ACC112 (cell line): ENCODE data around the gene ZNFX1.
"Not testable (repeated sequence)": the region's sequence is repeated elsewhere in the genome, so short reads cannot be mapped to it uniquely, and the experiment has no call there.

Experiments used
- H2AFZ ChIP-seq: fragments of 200-600 bp; sonication (generic); one replicate; pipeline ENCODE4 v1.6.0; 2017; ENCODE audit warnings: antibody characterized with exemption, low read length; ENCODE audit not compliant: unreplicated experiment
- H3K27ac ChIP-seq: fragments of 200-600 bp; sonication (generic); 2 replicates; pipeline ENCODE4 v1.5.1; 2014; ENCODE audit warnings: low read depth, mild to moderate bottlenecking, antibody characterized with exemption, low read length, moderate library complexity
- H3K27me3 ChIP-seq: fragments of 200-600 bp; sonication (generic); 2 replicates; pipeline ENCODE4 v1.6.1; 2014; ENCODE audit warnings: mild to moderate bottlenecking, antibody characterized with exemption, low read length, moderate library complexity, mixed read lengths; ENCODE audit not compliant: insufficient read depth
- H3K36me3 ChIP-seq: fragments of 200-600 bp; sonication (generic); 2 replicates; pipeline ENCODE4 v1.6.1; 2016; ENCODE audit warnings: mild to moderate bottlenecking, antibody characterized with exemption, low read length, moderate library complexity, mixed read lengths; ENCODE audit not compliant: insufficient read depth
- H3K4me1 ChIP-seq: fragments of 200-600 bp; sonication (generic); one replicate; pipeline ENCODE4 v1.6.1; 2016; ENCODE audit warnings: low read length, mixed read lengths; ENCODE audit not compliant: insufficient read depth, unreplicated experiment, control insufficient read depth
- H3K4me3 ChIP-seq: fragments of 200-600 bp; sonication (generic); 2 replicates; pipeline ENCODE4 v1.5.1; 2014; ENCODE audit warnings: mild to moderate bottlenecking, low read depth, low read length
- H3K79me2 ChIP-seq: fragments of 200-600 bp; sonication (generic); one replicate; pipeline ENCODE4 v1.6.0; 2016; ENCODE audit warnings: low read length; ENCODE audit not compliant: control insufficient read depth, unreplicated experiment, insufficient read depth

Gene ZNFX1

DNA sequence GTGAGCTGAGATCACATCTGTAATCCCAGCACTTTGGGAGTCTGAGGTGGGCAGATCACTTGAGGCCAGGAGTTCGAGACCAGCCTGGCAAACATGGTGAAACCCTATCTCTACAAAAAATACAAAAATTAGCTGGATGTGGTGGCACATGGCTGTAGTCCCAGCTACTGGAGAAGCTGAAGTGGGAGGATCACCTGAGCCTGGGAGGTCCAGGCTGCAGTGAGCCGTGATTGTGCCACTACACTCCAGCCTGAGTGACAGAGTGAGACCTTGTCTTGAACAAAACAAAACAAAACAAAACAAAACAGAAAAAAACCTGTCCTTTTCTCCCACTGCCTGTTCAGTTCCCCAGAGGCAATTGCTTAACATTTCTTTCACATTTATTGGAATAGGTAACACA lies 36.2 kb upstream of the ZNFX1 start:
- H3K4me1 ChIP-seq, H3K27ac ChIP-seq, H3K36me3 ChIP-seq, H2AFZ ChIP-seq, H3K79me2 ChIP-seq, H3K4me3 ChIP-seq: not testable (repeated sequence)
- peaks cover 38% of the 10 kb centered on the region for H3K27me3 ChIP-seq

DNA sequence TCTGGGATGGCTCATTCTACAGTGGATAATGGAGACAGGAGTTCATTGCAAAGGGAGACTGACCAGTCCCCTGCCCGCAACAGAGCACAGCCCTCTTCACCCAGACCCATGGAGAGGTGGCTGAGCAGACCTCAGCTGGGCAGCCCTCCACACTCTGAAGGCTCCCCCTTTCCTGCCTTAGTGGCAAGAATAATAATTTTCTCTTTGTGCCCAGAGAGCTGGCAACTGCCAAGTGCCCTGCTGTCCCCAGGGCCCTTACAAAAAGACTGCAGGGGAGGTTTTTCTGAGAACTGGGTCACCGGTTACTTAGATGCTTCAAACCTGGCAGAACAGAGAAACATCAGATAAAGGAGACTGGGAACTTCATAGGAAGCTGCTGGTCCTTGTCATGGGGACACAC lies 35.4 kb upstream of the ZNFX1 start:
- Histone ChIP-seq H3K4me3 (no peak overlapping the region), H3K27ac (no peak overlapping the region), H3K4me1 (peaks cover 5% of the 10 kb centered on the region), H3K27me3 (peaks cover 30% of the 10 kb centered on the region), H3K36me3 (no peaks in the 10 kb centered on the region), H2AFZ (no peak overlapping the region), H3K79me2 (no peaks in the 10 kb centered on the region)

GRCh38 chr20:49312661-49313060 lies 34.8 kb upstream of the ZNFX1 start:
- H3K27me3 ChIP-seq, result peaks cover 24% of the 10 kb centered on the region
- H2AFZ ChIP-seq, result no peak overlapping the region
- H3K4me3 ChIP-seq, result no peak overlapping the region
- H3K79me2 ChIP-seq, result no peaks in the 10 kb centered on the region
- no peaks in the 10 kb centered on the region for H3K36me3 ChIP-seq
- H3K27ac ChIP-seq, result no peak overlapping the region
- peaks cover 5% of the 10 kb centered on the region for H3K4me1 ChIP-seq

DNA sequence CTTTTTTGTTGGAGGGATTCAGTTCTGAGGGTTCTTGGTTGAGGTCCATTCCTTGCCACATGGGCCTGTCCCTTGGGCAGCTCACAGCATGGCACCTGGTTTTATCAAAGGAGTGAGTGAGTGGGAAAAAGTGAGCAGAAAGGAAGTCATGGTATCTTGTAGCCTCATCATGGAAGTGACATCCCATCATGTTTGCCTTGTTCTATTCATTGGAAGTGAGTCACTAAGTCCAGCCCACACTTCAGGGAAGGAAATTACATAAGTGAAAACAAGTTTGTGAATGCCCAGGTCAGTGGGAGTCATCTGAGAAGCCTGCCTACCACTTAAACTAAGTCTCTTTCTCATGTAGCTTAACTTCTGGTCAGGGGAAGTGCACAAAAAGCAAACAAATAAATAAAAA lies 32.8 kb upstream of the ZNFX1 start:
- no peak overlapping the region for H2AFZ ChIP-seq
- H3K27me3 ChIP-seq, result peaks cover 5% of the 10 kb centered on the region
- H3K36me3 ChIP-seq, result no peaks in the 10 kb centered on the region
- peaks cover 5% of the 10 kb centered on the region for H3K4me1 ChIP-seq
- no peaks in the 10 kb centered on the region for H3K79me2 ChIP-seq
- H3K4me3 ChIP-seq, result no peak overlapping the region
- no peak overlapping the region for H3K27ac ChIP-seq

- H3K27ac ChIP-seq, result no peak overlapping the region
- H3K4me3 ChIP-seq, result no peak overlapping the region
- H2AFZ ChIP-seq, result no peak overlapping the region
- no peaks in the 10 kb centered on the region for H3K79me2 ChIP-seq
- no peaks in the 10 kb centered on the region for H3K27me3 ChIP-seq
- no peaks in the 10 kb centered on the region for H3K36me3 ChIP-seq
- H3K4me1 ChIP-seq, result peaks cover 5% of the 10 kb centered on the region
Observed at GRCh38 chr20:49308875-49309274, 31.0 kb upstream of the ZNFX1 start.

GRCh38 chr20:49306903-49307620 lies 29.2 kb upstream of the ZNFX1 start:
- no peak overlapping the region for H2AFZ ChIP-seq
- no peak overlapping the region for H3K4me3 ChIP-seq
- no peak overlapping the region for H3K27ac ChIP-seq
- H3K79me2 ChIP-seq, result no peaks in the 10 kb centered on the region
- H3K27me3 ChIP-seq, result no peaks in the 10 kb centered on the region
- no peaks in the 10 kb centered on the region for H3K36me3 ChIP-seq
- peaks cover 5% of the 10 kb centered on the region for H3K4me1 ChIP-seq

- no peak overlapping the region for H3K27ac ChIP-seq
- no peaks in the 10 kb centered on the region for H3K4me1 ChIP-seq
- H2AFZ ChIP-seq, result no peak overlapping the region
- H3K27me3 ChIP-seq, result no peaks in the 10 kb centered on the region
- H3K79me2 ChIP-seq, result no peaks in the 10 kb centered on the region
- no peak overlapping the region for H3K4me3 ChIP-seq
- no peaks in the 10 kb centered on the region for H3K36me3 ChIP-seq
Observed at GRCh38 chr20:49303065-49303552, 25.3 kb upstream of the ZNFX1 start.

DNA sequence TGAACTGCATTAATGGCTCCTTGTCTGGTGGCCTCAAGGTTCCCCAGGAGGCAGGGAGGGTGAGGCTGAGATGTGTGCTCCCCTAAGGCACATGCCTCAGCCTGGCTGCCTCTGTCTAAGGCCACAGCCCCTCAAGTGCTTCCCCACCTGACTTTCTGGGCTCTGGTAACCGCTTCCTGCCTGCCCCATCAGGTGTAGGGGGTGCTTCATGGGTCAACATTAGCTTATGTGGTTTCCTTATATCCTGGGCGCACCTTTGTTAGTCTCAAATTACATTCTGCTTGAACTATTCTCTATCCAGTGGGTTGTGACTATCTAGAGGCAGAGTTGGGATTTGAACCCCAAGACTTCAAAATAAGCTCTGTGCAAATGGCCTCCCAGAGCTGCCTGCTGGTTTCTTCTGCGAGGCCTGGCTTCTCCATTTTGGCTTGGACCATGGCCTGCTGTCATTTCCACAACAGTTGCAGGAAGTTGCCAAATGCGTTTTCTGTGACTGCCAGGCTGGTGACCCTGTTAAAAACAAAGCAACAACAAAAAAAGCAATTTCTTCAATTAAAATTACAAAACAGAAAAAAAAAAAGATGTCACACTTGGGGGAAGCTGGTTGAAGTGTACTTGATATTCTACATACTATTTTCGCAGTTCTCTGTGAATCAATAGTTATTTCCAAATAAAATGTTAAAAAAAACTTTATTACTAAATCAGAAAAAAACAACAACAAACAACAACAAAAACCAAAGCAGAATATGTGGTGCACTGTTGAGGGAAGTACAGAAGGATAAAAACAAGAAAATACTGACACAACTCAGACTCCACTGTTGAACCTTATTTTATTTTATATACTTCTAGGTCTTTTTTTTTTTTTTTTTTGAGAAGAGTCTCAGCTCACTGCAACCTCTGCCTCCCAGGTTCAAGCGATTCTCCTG lies 20.0 kb upstream of the ZNFX1 start:
- no peak overlapping the region for H2AFZ ChIP-seq

DNA sequence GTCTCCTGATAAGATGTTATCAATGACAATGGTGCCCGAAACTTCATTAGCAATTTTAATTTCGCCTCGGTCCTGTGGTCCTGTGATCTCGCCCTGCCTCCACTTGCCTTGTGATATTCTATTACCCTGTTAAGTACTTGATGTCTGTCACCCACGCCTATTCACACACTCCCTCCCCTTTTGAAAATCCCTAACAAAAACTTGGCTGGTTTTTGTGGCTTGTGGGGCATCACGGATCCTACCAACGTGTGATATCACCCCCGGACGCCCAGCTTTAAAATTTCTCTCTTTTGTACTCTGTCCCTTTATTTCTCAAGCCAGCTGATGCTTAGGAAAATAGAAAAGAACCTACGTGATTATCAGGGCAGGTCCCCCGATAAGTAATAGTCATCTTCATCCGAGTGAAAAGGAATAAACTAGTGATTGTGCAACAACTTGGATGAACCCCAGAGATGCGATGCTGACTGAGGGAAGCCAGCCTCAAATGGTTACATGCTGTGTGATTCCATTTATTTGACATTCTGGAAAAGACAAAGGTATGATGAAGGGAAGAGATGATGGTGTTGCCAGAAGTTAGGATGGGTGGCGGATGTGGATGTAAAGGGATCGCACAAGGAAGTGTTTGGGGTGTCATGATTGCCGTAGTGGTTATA lies 16.3 kb upstream of the ZNFX1 start:
- H2AFZ ChIP-seq, H3K27ac ChIP-seq, H3K27me3 ChIP-seq, H3K4me3 ChIP-seq, H3K79me2 ChIP-seq, H3K4me1 ChIP-seq: not testable (repeated sequence)
- H3K36me3 ChIP-seq, result peaks cover 14% of the 10 kb centered on the region

More for the DNA sequence above, 20.0 kb upstream of the ZNFX1 start:
- Histone ChIP-seq H3K4me3 (no peak overlapping the region), H3K4me1 (no peaks in the 10 kb centered on the region), H3K36me3 (peaks cover 3% of the 10 kb centered on the region; the same call in 1 of the 2 replicates), H3K27me3 (no peaks in the 10 kb centered on the region), H3K79me2 (no peaks in the 10 kb centered on the region), H3K27ac (no peak overlapping the region)

DNA sequence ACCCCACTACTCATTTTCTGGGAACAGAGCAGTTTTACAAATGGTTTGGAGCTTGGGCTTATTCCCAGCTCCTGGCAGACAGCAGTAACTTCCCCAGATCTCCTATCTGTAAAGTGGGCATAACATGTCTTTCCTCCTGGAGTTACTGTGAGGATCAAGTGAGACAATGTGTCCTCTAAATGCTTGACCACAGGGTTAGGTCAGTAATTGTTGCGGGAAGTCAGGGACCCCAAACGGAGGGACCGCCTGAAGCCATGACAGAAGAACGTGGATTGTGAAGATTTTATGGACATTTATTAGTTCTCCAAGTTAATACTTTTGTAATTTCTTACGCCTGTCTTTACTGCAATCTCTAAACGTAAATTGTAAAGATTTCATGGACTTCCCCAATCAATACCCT lies 15.3 kb upstream of the ZNFX1 start:
- no peak overlapping the region for H3K4me3 ChIP-seq
- no peaks in the 10 kb centered on the region for H3K27me3 ChIP-seq
- no peak overlapping the region for H2AFZ ChIP-seq
- no peak overlapping the region for H3K27ac ChIP-seq
- peaks cover 24% of the 10 kb centered on the region for H3K36me3 ChIP-seq
- peaks cover 5% of the 10 kb centered on the region for H3K4me1 ChIP-seq
- H3K79me2 ChIP-seq, result peaks cover 5% of the 10 kb centered on the region
